ENCODE data around the gene TP73. TPM values are rescaled to one million over a fixed set of nuclear protein-coding genes. Genes with fewer than 3 reads are reported as not detected.

TP73 gene
- total RNA-seq, 1 experiment from 2014 or later = 19.2 TPM

GRCh38 chr1:3662080-3662671 lies 9.9 kb downstream of the TP73 start:
- H3K27me3 ChIP-seq (ENCODE audit: insufficient read depth, low read length) = no peaks in the 10 kb centered on the region
- H3K27ac ChIP-seq (ENCODE audit: low read depth, low read length) = no peak overlapping the region
- peaks cover 75% of the 10 kb centered on the region for H3K79me2 ChIP-seq (ENCODE audit: insufficient read depth, low read length)
- ChIA-PET CTCF (no interaction called here), POLR2A (interaction anchor here (0.9 kb wide), 1 partner anchor 9 kb away, joined by 4 read pairs; no protein-coding TSS in a partner anchor), RAD21 (ENCODE audit: low non-redundant PET in 1 of 2, low total read pairs in 2 of 2, uncharacterized antibody in 2 of 2, unreplicated experiment in 2 of 2) (no interaction called here)
- H3K4me1 ChIP-seq (ENCODE audit: control insufficient read depth in 1 of 2, insufficient read depth in 2 of 2, low read length in 2 of 2) = peaks cover 0 to 6% of the 10 kb centered on the region in 2 experiments; a peak in 1 of 4 replicates
- no peaks in the 10 kb centered on the region for H3K36me3 ChIP-seq (ENCODE audit: control insufficient read depth in 1 of 2, insufficient read depth in 2 of 2, low read length in 2 of 2)
- BruUV-seq (replicated peaks) = no TSS peak
- no peak overlapping the region for H3K4me3 ChIP-seq (replicated peaks in 1 of 2; ENCODE audit: low read depth in 1 of 2, low read length in 2 of 2)
- intact Hi-C loops (cut with micrococcal nuclease) = no loop called here
- H3K9me2 ChIP-seq (ENCODE audit: insufficient read depth) = no peaks in the 10 kb centered on the region
- DNase-seq (ENCODE audit: low read depth, low spot score) (no peak), ATAC-seq (no peak)
- H2AFZ ChIP-seq (ENCODE audit: low read depth, low read length, poor library complexity, severe bottlenecking) = no peak overlapping the region
- H3K9me3 ChIP-seq (ENCODE audit: control insufficient read depth in 1 of 2, insufficient read depth in 1 of 2, low read depth in 1 of 2, low read length in 2 of 2) = no peaks in the 10 kb centered on the region
- H4K20me1 ChIP-seq (ENCODE audit: insufficient read depth) = peaks cover 5% of the 10 kb centered on the region; the same call in 1 of the 2 replicates
- no peak overlapping the region for H3K4me2 ChIP-seq (ENCODE audit: low read length)
- no peak overlapping the region for H3K9ac ChIP-seq (ENCODE audit: low read length)
- TF ChIP-seq, protein P1, sequence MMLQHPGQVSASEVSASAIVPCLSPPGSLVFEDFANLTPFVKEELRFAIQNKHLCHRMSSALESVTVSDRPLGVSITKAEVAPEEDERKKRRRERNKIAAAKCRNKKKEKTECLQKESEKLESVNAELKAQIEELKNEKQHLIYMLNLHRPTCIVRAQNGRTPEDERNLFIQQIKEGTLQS (IDR thresholded peaks at IDR 0.05) = no peak
- TF ChIP-seq JUND (IDR thresholded peaks at IDR 0.05) (no peak), REST (IDR thresholded peaks at IDR 0.05; ENCODE audit: low read depth) (no peak), POLR2A (IDR thresholded peaks at IDR 0.05; ENCODE audit: borderline replicate concordance, extremely low read depth, insufficient read depth, insufficient read length) (no peak), RAD21 (IDR thresholded peaks at IDR 0.05; ENCODE audit: low read depth) (no peak), POLR2AphosphoS5 (IDR thresholded peaks at IDR 0.05; ENCODE audit: low read depth, low read length) (no peak), EGR1 (IDR thresholded peaks at IDR 0.05; ENCODE audit: low read depth) (no peak), ZFX (IDR thresholded peaks at IDR 0.05) (no peak), SRF (IDR thresholded peaks at IDR 0.05; ENCODE audit: low read depth) (no peak), CEBPB (IDR thresholded peaks at IDR 0.05; ENCODE audit: low read depth) (no peak), FOSL1 (IDR thresholded peaks at IDR 0.05; ENCODE audit: low read depth) (no peak)
- TF ChIP-seq, protein P2, sequence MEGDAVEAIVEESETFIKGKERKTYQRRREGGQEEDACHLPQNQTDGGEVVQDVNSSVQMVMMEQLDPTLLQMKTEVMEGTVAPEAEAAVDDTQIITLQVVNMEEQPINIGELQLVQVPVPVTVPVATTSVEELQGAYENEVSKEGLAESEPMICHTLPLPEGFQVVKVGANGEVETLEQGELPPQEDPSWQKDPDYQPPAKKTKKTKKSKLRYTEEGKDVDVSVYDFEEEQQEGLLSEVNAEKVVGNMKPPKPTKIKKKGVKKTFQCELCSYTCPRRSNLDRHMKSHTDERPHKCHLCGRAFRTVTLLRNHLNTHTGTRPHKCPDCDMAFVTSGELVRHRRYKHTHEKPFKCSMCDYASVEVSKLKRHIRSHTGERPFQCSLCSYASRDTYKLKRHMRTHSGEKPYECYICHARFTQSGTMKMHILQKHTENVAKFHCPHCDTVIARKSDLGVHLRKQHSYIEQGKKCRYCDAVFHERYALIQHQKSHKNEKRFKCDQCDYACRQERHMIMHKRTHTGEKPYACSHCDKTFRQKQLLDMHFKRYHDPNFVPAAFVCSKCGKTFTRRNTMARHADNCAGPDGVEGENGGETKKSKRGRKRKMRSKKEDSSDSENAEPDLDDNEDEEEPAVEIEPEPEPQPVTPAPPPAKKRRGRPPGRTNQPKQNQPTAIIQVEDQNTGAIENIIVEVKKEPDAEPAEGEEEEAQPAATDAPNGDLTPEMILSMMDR (IDR thresholded peaks at IDR 0.05 in 2 of 3, conservative IDR thresholded peaks at IDR 0.05 in 1 of 3; ENCODE audit: borderline replicate concordance in 1 of 3, insufficient read depth in 1 of 3, low read depth in 2 of 3, low read length in 2 of 3) = no peak
- TF ChIP-seq, protein P3, sequence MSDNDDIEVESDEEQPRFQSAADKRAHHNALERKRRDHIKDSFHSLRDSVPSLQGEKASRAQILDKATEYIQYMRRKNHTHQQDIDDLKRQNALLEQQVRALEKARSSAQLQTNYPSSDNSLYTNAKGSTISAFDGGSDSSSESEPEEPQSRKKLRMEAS (IDR thresholded peaks at IDR 0.05) = no peak
